Kasumi-1 (cell line): ENCODE data around the gene DNAJC30.
"Not testable (repeated sequence)": the region's sequence is repeated elsewhere in the genome, so short reads cannot be mapped to it uniquely, and the experiment has no call there.

Experiments used
- DNase-seq, 2 experiments: peaks; one replicate each; lab custom pipeline; 2025; lab: John Stamatoyannopoulos, UW

Gene DNAJC30

GRCh38 chr7:73682745-73683055 is 553 bp downstream of the DNAJC30 start:
- no peak for DNase-seq

GRCh38 chr7:73681031-73681430 is 2.2 kb downstream of the DNAJC30 start:
- no peak for DNase-seq

GRCh38 chr7:73680501-73680900 is 2.8 kb downstream of the DNAJC30 start:
- DNase-seq, result no peak

- no peak for DNase-seq
Measured at GRCh38 chr7:73679709-73680108, 3.5 kb downstream of the DNAJC30 start.

- DNase-seq, result no peak
Measured at GRCh38 chr7:73678862-73679261, 4.4 kb downstream of the DNAJC30 start.

- not testable (repeated sequence) for DNase-seq
Measured at GRCh38 chr7:73676062-73676461, 7.2 kb downstream of the DNAJC30 start.

- DNase-seq, result no peak
Measured at GRCh38 chr7:73674468-73675124, 8.7 kb downstream of the DNAJC30 start.

GRCh38 chr7:73671857-73672445 is 11.3 kb downstream of the DNAJC30 start:
- DNase-seq, result no peak

- DNase-seq, result no peak
Measured at GRCh38 chr7:73671322-73671661, 12.0 kb downstream of the DNAJC30 start.

GRCh38 chr7:73669858-73670385 is 13.3 kb downstream of the DNAJC30 start:
- DNase-seq, result no peak

GRCh38 chr7:73669288-73669701 is 14.0 kb downstream of the DNAJC30 start:
- no peak for DNase-seq

GRCh38 chr7:73668886-73669230 is 14.4 kb downstream of the DNAJC30 start:
- DNase-seq, result no peak

- DNase-seq, result no peak
Measured at GRCh38 chr7:73668103-73668885, 15.0 kb downstream of the DNAJC30 start.

- peak; percentile 70 to 76 for DNase-seq
Measured at GRCh38 chr7:73667344-73668102, 15.7 kb downstream of the DNAJC30 start, which contains the start of gene VPS37D. Gene VPS37D, plus strand, starts transcription at chr7:73667831. Its CDS starts 128 bp downstream, at chr7:73667959.

GRCh38 chr7:73663033-73663432 is 20.2 kb downstream of the DNAJC30 start:
- no peak for DNase-seq

- DNase-seq, result not testable (repeated sequence)
Measured at GRCh38 chr7:73660594-73660993, 22.7 kb downstream of the DNAJC30 start.

GRCh38 chr7:73659983-73660382 is 23.3 kb downstream of the DNAJC30 start:
- DNase-seq, result no peak

- DNase-seq, result not testable (repeated sequence)
Measured at GRCh38 chr7:73655309-73655708, 27.9 kb downstream of the DNAJC30 start.

- no peak for DNase-seq
Measured at GRCh38 chr7:73652541-73652949, 30.7 kb downstream of the DNAJC30 start.

- no peak for DNase-seq
Measured at GRCh38 chr7:73650524-73650923, 32.7 kb downstream of the DNAJC30 start.

- DNase-seq, result peak in 1 of 2 experiments; percentile 23
Measured at GRCh38 chr7:73649576-73649975, 33.7 kb downstream of the DNAJC30 start.

- no peak for DNase-seq
Measured at GRCh38 chr7:73648593-73649332, 34.5 kb downstream of the DNAJC30 start.
